SKM-1 (cell line): Measurements from ENCODE around the gene MIEN1.
"Not testable (repeated sequence)": the region's sequence is repeated elsewhere in the genome, so short reads cannot be mapped to it uniquely, and the experiment has no call there.

Source experiments
- DNase-seq: peaks from one replicate; lab custom pipeline; 2025; ENCODE audit not compliant: unreplicated experiment; lab: John Stamatoyannopoulos, UW

Gene MIEN1

DNA sequence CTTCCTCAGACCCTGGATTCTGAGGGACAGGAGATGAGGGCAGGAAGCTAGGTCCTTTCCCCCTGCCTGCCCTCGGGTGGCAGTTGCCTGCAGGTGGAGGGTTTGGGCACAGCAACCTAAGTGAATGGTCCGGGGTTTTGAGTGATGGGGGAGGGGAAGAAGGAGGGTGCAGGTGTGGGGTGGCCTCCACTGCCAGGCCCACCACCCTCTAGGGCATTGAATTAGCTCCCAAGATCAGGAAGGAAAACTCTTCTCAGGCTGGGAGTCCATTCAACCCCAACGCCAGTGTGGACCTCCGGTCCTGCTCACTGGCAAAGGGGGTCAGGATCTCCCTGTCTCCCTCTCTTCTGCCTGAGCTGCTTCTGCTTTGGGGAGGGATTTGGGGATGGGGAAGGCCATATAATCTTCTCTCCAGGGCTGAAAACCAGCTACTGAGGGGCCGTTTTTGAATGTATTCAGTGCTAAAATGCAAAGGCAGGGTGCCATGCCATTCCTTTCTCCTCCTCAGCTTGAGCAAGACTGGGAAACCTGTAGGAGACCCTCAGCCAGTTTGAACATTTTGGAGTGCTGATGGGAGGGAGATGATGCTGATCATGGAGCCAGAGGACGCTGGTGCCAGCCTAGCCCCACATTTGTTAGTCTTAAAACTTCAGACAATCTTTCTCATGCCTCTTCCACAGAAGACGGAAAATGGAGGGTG, 26.2 kb upstream of the MIEN1 start:
- DNase-seq = no peak

DNA sequence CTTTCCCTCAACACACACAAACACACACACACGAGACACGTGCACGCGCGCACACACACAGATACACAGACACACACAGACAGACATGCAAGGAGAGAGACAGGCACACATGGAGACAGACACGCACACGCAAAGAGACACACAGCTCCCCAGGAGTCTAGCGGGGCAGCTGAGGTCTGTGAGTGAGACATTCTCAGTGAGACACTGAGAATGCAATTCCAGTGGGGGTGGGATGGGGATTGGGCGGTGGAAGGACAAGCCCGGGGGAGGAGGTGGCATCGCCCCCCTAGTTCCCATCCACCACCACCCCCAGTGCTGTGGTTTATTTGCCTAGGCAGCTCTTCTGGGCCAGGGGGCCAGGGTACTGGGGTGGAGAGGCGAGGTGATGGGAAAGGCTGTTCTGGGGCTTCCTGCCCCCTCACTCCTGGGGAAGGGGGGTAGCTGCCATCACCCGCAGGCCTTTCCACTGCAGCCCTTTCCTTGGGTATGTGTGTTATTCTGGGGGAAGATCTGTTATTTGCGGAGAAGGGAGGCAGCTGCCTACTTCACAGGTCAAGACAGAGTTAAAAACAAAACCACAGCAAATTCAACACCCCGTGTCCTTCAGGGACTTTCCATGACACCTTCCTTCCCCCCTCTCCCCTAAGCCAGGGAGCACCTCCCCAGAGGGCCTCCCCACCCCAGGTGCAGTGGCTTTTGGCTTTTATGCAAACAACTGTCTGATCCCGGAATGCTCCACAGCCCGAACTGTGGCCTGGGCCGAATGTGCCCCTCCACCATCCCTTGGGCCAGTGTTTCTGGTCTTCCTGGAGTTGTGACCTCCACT, 25.4 kb upstream of the MIEN1 start:
- DNase-seq = no peak

DNA sequence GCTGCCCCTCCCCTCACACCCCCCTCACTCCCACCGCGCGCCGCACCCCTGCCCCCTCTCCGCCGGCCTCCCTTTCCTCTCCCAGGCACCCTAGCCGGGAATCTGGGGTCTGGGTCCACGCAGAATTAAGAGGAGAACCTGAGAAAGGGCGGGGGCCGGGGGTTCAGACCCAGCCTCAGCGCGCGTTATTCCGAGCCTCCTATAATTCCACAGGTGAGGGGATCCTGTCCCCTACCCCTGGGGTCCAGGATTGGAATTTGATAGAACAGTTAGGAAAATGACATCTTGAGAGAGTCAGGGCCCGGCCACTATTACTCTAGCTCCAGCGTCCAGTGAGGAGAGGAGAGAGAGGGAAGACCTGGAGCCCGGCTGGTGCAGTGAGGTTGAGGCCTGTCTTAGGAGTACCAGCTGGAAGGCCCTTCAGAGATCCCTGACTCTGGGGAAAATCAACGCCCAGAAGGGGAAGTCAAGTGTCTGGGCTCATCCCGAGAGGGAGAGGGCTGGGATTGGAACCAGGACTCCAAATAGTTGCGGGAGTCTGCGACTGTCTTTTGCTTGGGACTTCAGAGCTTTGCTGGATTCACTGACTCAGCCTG, 24.7 kb upstream of the MIEN1 start:
- no peak for DNase-seq

DNA sequence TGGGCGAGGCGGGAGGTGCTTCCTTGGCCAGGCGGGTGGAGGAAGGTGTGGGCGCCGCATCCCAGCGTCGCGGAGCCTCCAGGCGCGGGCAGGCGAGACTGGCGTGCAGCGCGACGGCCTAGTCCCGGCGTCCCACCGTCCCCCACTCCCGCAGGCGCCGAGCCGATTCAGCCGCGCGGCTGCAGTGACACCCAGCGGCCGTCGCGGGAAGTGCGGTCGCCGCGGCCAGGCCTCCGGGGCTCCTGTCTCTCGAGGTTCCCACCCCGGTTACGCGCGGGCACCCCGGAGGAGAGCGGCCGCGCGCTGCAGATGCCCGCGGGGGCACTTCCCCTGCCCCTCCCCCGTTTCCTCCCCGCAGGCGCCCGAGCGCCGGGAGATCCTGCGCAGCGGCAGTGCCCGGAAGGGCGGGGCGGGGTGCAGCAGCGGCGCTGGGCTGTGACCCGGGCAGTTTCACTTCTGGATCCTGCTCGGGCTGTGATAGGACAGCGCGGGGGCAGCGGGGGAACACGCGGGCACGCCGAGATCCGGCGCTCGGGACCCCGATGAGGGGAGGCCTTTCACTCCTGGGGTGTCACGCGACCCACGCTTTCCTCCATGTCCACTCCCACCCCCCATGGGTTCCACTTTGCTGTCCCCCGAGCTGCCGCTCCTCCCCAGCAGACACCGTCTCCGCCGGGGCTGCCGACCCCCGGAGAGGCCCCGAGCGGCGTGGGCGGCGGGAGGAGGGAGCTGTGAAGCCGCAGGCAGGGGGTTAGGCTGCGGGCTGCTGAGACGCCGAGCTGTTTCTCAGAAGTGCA, 24.0 kb upstream of the MIEN1 start:
- DNase-seq = peak; percentile 87

DNA sequence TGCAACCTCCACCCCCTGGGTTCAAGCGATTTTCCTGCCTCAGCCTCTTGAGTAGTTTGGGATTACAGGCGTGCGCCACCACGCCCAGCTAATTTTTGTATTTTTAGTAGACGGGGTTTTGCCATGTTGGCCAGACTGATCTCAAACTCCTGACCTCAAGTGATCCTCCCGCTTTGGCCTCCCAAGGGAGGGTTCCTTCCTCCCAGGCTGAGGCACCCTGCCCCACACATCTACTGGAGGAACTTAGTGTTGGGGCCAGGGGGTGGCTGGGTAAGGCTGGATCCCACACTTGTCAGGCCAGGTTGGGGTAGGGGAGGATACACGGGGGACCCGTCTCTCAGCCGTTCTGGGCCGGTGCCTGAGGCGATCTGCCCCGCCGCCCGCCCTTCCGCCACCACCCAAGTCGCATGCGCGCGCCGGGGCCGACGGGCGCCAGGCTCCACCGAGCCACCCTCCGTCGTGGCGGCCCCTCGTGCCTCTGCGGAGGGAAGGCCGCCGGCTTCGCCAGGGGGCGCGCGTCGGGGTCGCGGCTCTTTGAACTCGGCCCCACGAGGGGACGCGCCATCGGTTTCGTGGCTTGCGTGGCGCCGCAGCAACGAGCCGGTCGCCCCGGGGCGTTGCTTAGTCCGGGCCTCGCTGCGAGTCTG, 23.3 kb upstream of the MIEN1 start:
- peak; percentile 69 for DNase-seq

DNA sequence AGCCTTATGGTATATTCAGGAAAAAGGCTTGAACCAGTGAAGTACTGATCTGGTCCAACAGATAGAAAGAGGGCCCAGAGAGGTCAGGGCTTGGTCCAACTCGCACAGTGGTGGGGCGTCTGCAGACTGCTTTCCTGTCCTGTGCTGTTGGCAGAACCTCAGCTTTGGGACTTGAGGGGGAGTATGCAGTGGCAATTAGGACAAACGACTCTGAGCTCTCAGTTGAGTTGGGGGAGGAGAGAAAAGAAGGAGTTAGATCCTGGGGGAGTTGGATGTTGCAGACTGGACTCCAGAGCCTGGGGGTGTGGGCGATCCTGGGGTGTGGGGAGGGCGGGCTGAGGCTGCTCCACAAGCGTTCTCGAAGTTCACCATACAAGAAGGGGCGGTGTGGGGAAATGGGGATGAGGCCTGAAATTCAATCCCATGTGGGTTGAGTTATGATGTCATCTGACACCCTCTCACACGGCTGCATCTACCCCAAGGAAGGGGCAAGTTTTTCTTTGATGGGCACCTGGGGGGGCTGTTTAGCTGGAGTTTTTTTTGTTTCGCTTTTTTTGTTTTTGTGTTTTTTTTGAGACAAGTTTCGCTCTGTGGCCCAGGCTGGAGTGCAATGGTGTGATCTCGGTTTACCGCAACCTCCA, 22.0 kb upstream of the MIEN1 start:
- DNase-seq = no peak

DNA sequence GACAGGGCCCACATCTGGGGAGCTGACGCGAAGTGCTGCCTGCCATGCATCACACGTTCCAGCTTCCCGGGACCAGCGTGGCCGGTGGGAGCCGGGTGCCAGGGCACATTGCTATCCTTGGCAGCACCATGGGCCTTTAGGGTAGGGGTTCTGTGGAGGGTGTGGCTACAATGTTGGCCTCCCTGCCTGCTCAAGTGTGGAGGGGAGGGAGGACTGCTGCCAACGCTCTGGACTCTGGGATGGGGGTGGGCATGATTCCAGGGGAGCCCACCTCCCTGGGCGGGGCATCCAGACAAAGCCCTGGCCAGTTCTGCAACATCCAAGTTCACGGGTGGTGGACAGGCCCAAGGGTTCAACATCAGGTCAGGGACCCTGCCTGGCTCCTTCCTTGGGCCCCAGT, 21.3 kb upstream of the MIEN1 start:
- DNase-seq = no peak

DNA sequence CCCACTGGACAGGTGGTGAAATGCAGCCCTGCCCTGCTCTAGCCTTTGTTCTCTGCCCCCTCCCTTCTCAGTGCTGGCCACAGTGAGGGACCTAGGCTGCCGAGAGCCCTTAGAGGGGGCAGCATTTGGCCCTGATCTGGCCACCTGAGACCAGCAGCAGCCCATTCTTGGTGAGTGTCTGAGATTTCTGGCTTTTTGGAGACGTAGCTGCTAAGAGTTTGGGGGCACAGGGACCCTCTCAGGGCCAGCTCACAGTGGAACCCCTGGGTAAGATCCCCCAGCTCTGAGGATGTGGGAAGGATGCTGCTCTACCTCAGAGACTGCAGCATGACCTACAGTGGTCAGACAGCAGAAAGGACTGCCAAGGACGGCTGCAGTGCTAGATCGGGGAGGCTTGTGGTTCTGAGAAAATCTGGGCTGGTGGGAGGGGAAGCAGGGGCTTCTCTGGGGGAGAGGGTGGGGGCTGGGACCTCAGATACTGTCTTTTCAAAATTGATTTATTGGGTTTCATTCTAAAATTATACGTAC, 20.7 kb upstream of the MIEN1 start:
- no peak for DNase-seq

DNA sequence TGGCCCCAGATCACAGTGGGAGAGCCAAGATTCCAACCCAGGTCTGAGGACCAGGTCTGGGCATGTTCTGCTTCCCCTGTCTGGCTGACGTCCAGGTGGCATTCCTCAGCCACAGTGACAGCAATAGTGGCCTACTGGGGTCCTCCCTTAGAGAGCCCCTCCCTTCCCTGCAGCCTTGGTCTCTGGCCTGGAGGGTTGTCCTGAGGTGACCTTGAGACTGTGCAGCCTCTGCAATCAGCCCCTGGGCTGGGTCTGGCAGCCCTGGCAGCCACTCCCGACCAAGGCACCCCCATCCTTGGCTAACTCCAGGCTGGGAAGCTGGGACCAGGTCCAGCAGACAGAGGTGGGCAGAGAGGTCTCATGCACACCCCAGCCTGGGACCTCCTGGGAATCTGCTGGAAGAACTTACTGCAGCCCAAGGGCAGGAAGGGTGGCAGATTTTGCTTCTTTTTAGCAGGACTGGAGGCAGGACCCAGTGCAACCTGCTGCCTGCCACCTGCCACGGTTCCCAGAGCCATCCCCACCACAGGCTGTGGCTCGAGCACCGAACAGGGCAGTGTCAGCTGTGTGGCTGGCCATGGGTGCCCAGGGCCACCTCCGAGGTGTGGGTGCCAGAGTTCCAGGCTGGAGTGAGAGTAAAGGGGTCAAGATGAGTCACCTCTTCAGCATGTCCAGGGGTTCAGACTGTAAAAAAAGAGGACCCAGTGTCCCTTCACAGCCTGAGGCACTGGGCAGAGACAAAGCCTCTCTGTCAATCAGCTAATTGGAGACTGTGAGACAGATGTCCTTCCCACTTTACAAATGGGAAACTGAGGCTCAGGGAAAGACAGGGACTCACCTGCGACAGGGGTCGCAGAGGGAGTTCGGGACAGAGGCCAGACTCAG, 20.0 kb upstream of the MIEN1 start:
- DNase-seq = no peak

DNA sequence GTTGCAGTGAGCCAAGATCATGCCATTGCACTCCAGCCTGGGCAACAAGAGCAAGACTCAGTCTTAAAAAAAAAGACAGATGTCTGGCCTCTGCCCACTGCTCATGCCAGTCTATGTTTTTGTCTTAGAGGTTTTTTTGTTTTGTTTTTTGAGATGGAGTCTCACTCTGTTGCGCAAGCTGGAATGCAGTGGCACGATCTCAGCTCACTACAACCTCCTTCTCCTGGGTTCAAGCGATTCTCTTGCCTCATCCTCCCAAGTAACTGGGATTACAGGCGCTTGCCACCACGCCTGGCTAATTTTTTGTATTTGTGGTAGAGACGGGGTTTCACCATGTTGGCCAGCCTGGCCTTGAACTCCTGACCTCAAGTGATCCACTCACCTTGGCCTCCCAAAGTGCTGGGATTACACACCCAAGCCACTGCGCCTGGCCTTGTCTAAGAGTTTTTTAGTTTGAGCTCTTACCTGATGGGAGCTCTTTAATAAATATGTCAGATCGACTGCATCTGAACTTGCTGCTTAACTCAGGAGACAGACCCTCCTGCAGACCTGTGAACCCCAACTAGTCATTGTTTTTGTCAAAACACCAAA, 18.2 kb upstream of the MIEN1 start:
- DNase-seq = not testable (repeated sequence)

DNA sequence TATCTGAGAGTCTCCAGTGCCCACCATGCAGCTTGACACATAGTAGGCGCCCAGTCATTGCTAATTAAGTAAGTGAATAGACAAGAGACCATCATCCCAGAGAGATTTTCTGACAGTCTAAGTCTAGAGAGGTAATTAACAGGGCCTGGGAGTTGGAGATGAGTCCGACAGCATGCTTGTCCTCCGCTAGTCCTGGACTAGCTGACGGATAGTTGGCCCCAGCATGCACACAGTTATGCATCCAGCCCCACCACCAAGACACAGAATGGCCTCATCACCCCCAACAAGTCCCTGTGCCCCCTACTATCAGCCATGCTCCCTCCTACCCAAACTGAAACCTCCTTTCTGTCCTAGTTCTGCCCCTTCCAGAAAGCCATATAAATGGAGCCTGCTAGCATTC, 17.4 kb upstream of the MIEN1 start:
- DNase-seq = no peak

DNA sequence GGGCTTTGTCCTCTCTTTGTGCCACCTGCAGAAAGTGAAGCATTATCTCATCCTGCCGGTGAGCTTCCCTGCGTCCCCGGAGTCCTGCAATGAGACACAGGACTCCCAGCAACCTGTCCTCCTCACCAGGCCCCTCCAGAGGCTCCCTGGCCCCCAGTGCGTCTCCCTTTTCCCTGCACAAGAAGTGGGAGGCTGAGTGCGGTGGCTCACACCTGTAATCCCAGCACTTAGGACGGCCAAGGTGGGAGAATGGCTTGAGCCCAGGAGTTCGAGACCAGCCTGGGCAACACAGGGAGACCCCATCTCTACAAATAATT, 15.8 kb upstream of the MIEN1 start:
- no peak for DNase-seq

DNA sequence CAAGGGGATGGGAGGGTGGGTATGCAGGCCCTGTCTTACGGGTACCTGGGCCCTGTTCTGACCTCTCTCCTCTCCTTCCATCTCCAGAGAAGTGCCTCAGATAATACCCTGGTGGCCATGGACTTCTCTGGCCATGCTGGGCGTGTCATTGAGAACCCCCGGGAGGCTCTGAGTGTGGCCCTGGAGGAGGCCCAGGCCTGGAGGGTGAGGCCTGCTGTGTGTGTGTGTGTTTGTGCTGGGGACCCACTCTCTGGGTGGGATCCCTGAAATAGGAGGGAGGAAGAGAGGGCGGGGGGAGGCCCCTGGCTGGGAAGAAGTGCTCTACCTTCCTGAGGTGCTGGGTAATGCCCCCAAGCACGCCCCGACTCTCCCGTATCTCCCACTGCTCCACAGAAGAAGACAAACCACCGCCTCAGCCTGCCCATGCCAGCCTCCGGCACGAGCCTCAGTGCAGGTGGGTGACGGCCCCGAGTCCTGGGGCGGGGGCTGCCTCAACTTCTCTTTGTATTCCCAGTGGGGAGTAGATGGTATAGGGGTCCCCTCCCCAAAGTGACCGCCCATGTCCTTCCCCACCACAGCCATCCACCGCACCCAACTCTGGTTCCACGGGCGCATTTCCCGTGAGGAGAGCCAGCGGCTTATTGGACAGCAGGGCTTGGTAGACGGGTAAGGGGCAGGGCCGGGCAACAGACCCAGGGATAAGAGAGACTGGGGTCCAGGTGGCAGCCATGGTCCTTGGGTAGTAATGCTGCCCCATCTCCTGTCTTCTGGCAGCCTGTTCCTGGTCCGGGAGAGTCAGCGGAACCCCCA, 15.2 kb upstream of the MIEN1 start:
- DNase-seq = no peak

DNA sequence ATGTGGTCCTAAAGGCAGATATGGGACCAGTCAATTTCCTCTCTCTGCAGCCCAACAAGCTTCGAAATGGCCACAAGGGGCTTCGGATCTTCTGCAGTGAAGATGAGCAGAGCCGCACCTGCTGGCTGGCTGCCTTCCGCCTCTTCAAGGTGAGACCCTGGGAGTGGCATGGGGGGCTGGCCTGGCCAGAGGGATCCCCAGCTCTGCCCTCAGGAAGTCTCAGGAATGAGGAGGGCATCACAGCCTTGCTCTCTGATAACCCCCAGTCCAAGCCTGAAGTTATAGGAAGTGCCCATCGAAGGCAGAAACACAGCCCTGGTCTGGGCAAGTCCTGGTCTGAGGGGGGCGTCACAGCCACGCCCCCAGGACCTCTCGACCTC, 14.5 kb upstream of the MIEN1 start:
- no peak for DNase-seq

DNA sequence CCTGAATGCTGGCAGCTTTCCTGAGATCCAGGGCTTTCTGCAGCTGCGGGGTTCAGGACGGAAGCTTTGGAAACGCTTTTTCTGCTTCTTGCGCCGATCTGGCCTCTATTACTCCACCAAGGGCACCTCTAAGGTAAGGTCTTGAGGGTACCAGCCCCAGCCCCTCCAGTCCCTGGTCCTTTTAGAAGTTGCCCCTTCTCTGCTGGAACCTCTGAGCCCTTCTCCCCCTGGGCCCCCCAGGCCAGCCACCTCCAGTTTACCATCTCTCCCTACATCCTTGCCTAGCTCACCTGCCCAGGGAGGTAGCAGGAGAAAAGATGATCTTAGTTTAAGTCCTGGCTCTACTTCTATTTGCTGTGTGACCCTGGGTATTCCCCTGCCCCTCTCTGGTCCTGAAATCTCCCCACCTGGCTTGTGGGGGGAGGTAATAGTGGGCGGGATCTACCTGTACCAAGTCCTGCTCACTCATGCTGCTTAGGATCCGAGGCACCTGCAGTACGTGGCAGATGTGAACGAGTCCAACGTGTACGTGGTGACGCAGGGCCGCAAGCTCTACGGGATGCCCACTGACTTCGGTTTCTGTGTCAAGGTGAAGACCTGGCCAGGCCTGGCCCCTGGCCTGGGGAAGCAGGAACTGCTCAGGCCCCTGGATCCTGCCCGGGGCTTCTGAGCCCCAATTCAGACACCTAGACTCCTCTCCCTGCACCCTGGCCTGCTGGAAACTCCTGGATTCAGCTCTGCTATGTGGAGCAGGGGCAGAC, 13.9 kb upstream of the MIEN1 start:
- no peak for DNase-seq

DNA sequence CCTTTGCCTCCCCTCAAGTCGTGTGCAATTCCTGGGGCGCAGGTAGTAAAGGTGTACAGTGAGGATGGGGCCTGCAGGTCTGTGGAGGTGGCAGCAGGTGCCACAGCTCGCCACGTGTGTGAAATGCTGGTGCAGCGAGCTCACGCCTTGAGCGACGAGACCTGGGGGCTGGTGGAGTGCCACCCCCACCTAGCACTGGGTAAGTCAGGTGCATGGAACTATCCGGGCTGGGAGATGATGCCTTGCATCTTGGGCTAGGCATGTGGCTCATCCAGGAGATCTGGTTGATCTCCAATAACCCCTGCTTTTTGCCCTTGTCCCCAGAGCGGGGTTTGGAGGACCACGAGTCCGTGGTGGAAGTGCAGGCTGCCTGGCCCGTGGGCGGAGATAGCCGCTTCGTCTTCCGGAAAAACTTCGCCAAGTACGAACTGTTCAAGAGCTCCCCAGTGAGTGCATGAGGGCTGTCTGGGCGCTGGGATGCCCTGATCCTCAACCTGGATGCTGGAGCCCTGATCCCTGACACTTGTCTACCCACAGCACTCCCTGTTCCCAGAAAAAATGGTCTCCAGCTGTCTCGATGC, 12.6 kb upstream of the MIEN1 start:
- DNase-seq = no peak
